Prostate gland (tissue), 2 donors: Measurements from ENCODE around the gene TNFAIP1. TPM values are rescaled to one million over a fixed set of nuclear protein-coding genes. Genes with fewer than 3 reads are reported as not detected.

Experiments used
- DNase-seq: peaks from one replicate; pipeline ENCODE4 v3.0.0-alpha.2; 2019; ENCODE audit warnings: low spot score
- H3K27ac ChIP-seq, 2 donors: fragments of 200-600 bp; sonication (generic); 2 replicates each; pipeline ENCODE4 v1.5.1; 2017 to 2019
- H3K27me3 ChIP-seq: fragments of 200-600 bp; sonication (generic); replicated peaks from 2 replicates; pipeline ENCODE4 v1.5.1; 2019; ENCODE audit not compliant: insufficient read depth
- H3K36me3 ChIP-seq, 2 donors: fragments of 200-600 bp; sonication (generic); 1 replicate in 1 of 2; 2 replicates in 1 of 2; pipeline versions ENCODE4 v1.5.1 to v1.8.1; 2017 to 2019
- H3K4me1 ChIP-seq: fragments of 200-600 bp; sonication (generic); replicated peaks from 2 replicates; pipeline ENCODE4 v1.5.1; 2019
- H3K4me3 ChIP-seq, 2 donors: fragments of 200-600 bp; sonication (generic); 2 replicates each; pipeline ENCODE4 v1.5.1; 2017 to 2019
- H3K9me3 ChIP-seq: fragments of 200-600 bp; sonication (generic); 2 replicates; pipeline ENCODE4 v1.5.1; 2017
- POLR2A ChIP-seq: fragments of 450-650 bp; IDR thresholded peaks from one replicate; pipeline ENCODE4 v1.6.1; 2016; ENCODE audit warnings: antibody characterized with exemption, mild to moderate bottlenecking
- POLR2AphosphoS5 ChIP-seq: sonication (generic); formaldehyde crosslinking; IDR thresholded peaks from one replicate; pipeline ENCODE4 v1.6.1; 2017; ENCODE audit warnings: antibody characterized with exemption
- WGBS: methylation state at CpG from one replicate; pipeline ENCODE4 v1.1.5; 2018; 5-methylcytosine and 5-hydroxymethylcytosine counted together
- intact Hi-C: fragments of 100-400 bp; cut with DNase I; formaldehyde crosslinking; loops from one replicate; pipeline ENCODE4 v1.14.2; 2022
- total RNA-seq, 2 donors: library from RNA; depleted of rRNA; stranded (reverse); fragments of >200 nt; gene quantifications; one replicate each; pipeline ENCODE4 v1.1.0, GENCODE V29; 2016
- TF ChIP-seq, protein P1 (sequence below), 4 experiments: fragments of 200-600 bp in 2 of 4; fragments of 450-650 bp in 2 of 4; sonication (generic) in 2 of 4; IDR thresholded peaks; 1 replicate in 3 of 4; 2 replicates in 1 of 4; pipeline ENCODE4 v1.5.1; 2016 to 2019; ENCODE audit warnings: antibody characterized with exemption in 4 of 4, mild to moderate bottlenecking in 2 of 4, moderate library complexity in 2 of 4

Gene TNFAIP1
- total RNA-seq, 2 donors from 2014 or later, result 32.2 to 63.1 TPM

GRCh38 chr17:28386391-28386790 is 50.8 kb downstream of the TNFAIP1 start:
- Histone ChIP-seq H3K4me1 (peaks cover 2% of the 10 kb centered on the region), H3K27me3 (no peaks in the 10 kb centered on the region), H3K9me3 (no peaks in the 10 kb centered on the region), H3K27ac (no peak overlapping the region), H3K36me3 (peaks cover 0 to 6% of the 10 kb centered on the region in 2 donors), H3K4me3 (no peak overlapping the region)
- no peak for DNase-seq
- intact Hi-C loops, result no loop called here
- TF ChIP-seq POLR2AphosphoS5 (no peak), POLR2A (no peak)
- TF ChIP-seq, protein P1, sequence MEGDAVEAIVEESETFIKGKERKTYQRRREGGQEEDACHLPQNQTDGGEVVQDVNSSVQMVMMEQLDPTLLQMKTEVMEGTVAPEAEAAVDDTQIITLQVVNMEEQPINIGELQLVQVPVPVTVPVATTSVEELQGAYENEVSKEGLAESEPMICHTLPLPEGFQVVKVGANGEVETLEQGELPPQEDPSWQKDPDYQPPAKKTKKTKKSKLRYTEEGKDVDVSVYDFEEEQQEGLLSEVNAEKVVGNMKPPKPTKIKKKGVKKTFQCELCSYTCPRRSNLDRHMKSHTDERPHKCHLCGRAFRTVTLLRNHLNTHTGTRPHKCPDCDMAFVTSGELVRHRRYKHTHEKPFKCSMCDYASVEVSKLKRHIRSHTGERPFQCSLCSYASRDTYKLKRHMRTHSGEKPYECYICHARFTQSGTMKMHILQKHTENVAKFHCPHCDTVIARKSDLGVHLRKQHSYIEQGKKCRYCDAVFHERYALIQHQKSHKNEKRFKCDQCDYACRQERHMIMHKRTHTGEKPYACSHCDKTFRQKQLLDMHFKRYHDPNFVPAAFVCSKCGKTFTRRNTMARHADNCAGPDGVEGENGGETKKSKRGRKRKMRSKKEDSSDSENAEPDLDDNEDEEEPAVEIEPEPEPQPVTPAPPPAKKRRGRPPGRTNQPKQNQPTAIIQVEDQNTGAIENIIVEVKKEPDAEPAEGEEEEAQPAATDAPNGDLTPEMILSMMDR (IDR thresholded peaks at IDR 0.05), result no peak

GRCh38 chr17:28388106-28388505 is 52.5 kb downstream of the TNFAIP1 start:
- H3K27me3 ChIP-seq, result no peaks in the 10 kb centered on the region
- no peak for DNase-seq
- no peak overlapping the region for H3K4me3 ChIP-seq
- peaks cover 0 to 6% of the 10 kb centered on the region in 2 donors for H3K36me3 ChIP-seq
- H3K27ac ChIP-seq, result no peak overlapping the region
- H3K4me1 ChIP-seq, result peaks cover 2% of the 10 kb centered on the region
- WGBS, result 94% methylated on average over 11 of the region's 11 CpGs
- H3K9me3 ChIP-seq, result no peaks in the 10 kb centered on the region
- intact Hi-C loops, result no loop called here
- TF ChIP-seq POLR2AphosphoS5, result no peak
- TF ChIP-seq, protein P1 (IDR thresholded peaks at IDR 0.05), result no peak
- no peak for TF ChIP-seq POLR2A

GRCh38 chr17:28390141-28390540 is 54.6 kb downstream of the TNFAIP1 start:
- Histone ChIP-seq H3K27ac (no peak overlapping the region), H3K4me1 (no peaks in the 10 kb centered on the region), H3K36me3 (peaks cover 0 to 6% of the 10 kb centered on the region in 2 donors), H3K27me3 (no peaks in the 10 kb centered on the region), H3K9me3 (no peaks in the 10 kb centered on the region), H3K4me3 (no peak overlapping the region)
- TF ChIP-seq, protein P1 (IDR thresholded peaks at IDR 0.05), result no peak
- WGBS, result 73% methylated on average over 1 of the region's 1 CpG
- DNase-seq, result no peak
- intact Hi-C loops, result no loop called here

- Histone ChIP-seq H3K36me3 (peaks cover 0 to 6% of the 10 kb centered on the region in 2 donors), H3K4me1 (no peaks in the 10 kb centered on the region), H3K27ac (no peak overlapping the region), H3K27me3 (no peaks in the 10 kb centered on the region), H3K4me3 (no peak overlapping the region), H3K9me3 (no peaks in the 10 kb centered on the region)
- 96% methylated on average over 2 of the region's 2 CpGs for WGBS
- no peak for DNase-seq
- TF ChIP-seq POLR2AphosphoS5 (no peak), POLR2A (no peak)
- TF ChIP-seq, protein P1 (IDR thresholded peaks at IDR 0.05), result no peak
- intact Hi-C loops, result no loop called here
These were observed 55.0 kb downstream of the TNFAIP1 start for GRCh38 chr17:28390563-28390962.

GRCh38 chr17:28390984-28391383 is 55.4 kb downstream of the TNFAIP1 start:
- no peak for DNase-seq
- intact Hi-C loops, result no loop called here
- H3K4me3 ChIP-seq, result no peak overlapping the region
- 62% methylated on average over 1 of the region's 1 CpG for WGBS
- peaks cover 0 to 8% of the 10 kb centered on the region in 2 donors for H3K36me3 ChIP-seq
- H3K9me3 ChIP-seq, result no peaks in the 10 kb centered on the region
- no peaks in the 10 kb centered on the region for H3K27me3 ChIP-seq
- no peak overlapping the region for H3K27ac ChIP-seq
- H3K4me1 ChIP-seq, result no peaks in the 10 kb centered on the region
- TF ChIP-seq POLR2A (no peak), POLR2AphosphoS5 (no peak)
- TF ChIP-seq, protein P1 (IDR thresholded peaks at IDR 0.05), result no peak
